ENCODE data around the gene PLD3. TPM values are rescaled to one million over a fixed set of nuclear protein-coding genes. Genes with fewer than 3 reads are reported as not detected.
A peak's percentile ranks its signal among the peaks of the same experiment; 100 is the strongest.

Gene PLD3
- total RNA-seq, 1 donor from 2014 or later, result 1,227 TPM

- no peak for DNase-seq
- no peaks in the 10 kb centered on the region for H3K36me3 Mint-ChIP-seq (ENCODE audit: unreplicated experiment)
- no peak for TF ChIP-seq CTCF (IDR thresholded peaks at IDR 0.05; ENCODE audit: partially characterized antibody, unreplicated experiment)
- H3K4me3 Mint-ChIP-seq (ENCODE audit: unreplicated experiment), result peak overlapping the region; percentile 18
- peak overlapping the region; percentile 49 for H3K27ac Mint-ChIP-seq (ENCODE audit: unreplicated experiment)
- H3K9me3 Mint-ChIP-seq (ENCODE audit: unreplicated experiment), result peaks cover 8% of the 10 kb centered on the region
- peaks cover 22% of the 10 kb centered on the region for H3K4me1 Mint-ChIP-seq (ENCODE audit: low read depth, unreplicated experiment)
- peaks cover 11% of the 10 kb centered on the region for H3K27me3 Mint-ChIP-seq (ENCODE audit: unreplicated experiment)
Measured at GRCh38 chr19:40422748-40423566, 74.5 kb downstream of the PLD3 start.

GRCh38 chr19:40423938-40424337 lies 75.4 kb downstream of the PLD3 start:
- H3K36me3 Mint-ChIP-seq (ENCODE audit: unreplicated experiment), result no peaks in the 10 kb centered on the region
- no peak overlapping the region for H3K27ac Mint-ChIP-seq (ENCODE audit: unreplicated experiment)
- no peak for DNase-seq
- H3K27me3 Mint-ChIP-seq (ENCODE audit: unreplicated experiment), result peaks cover 10% of the 10 kb centered on the region
- H3K4me1 Mint-ChIP-seq (ENCODE audit: low read depth, unreplicated experiment), result peaks cover 20% of the 10 kb centered on the region
- H3K4me3 Mint-ChIP-seq (ENCODE audit: unreplicated experiment), result no peak overlapping the region
- no peak for TF ChIP-seq CTCF (IDR thresholded peaks at IDR 0.05; ENCODE audit: partially characterized antibody, unreplicated experiment)
- peaks cover 8% of the 10 kb centered on the region for H3K9me3 Mint-ChIP-seq (ENCODE audit: unreplicated experiment)

- Mint-ChIP-seq H3K27ac (ENCODE audit: unreplicated experiment) (peak overlapping the region; percentile 67), H3K4me3 (ENCODE audit: unreplicated experiment) (peak overlapping the region; percentile 89), H3K27me3 (ENCODE audit: unreplicated experiment) (peaks cover 8% of the 10 kb centered on the region), H3K36me3 (ENCODE audit: unreplicated experiment) (no peaks in the 10 kb centered on the region), H3K9me3 (ENCODE audit: unreplicated experiment) (peaks cover 8% of the 10 kb centered on the region), H3K4me1 (ENCODE audit: low read depth, unreplicated experiment) (peaks cover 11% of the 10 kb centered on the region)
- DNase-seq, result no peak
- no peak for TF ChIP-seq CTCF (IDR thresholded peaks at IDR 0.05; ENCODE audit: partially characterized antibody, unreplicated experiment)
Measured at GRCh38 chr19:40424637-40425449, 76.3 kb downstream of the PLD3 start.

- no peaks in the 10 kb centered on the region for H3K36me3 Mint-ChIP-seq (ENCODE audit: unreplicated experiment)
- H3K4me3 Mint-ChIP-seq (ENCODE audit: unreplicated experiment), result peak within 1 kb of the TSS; percentile 94
Measured at GRCh38 chr19:40425450-40426287, 77.2 kb downstream of the PLD3 start, which contains the start of gene SERTAD1. SERTAD1 (minus strand) TSS chr19:40425992; CDS start chr19:40423546, 2,446 bp downstream.

More at GRCh38 chr19:40425450-40426287, 77.2 kb downstream of the PLD3 start, which contains the start of gene SERTAD1:
- Mint-ChIP-seq H3K27me3 (ENCODE audit: unreplicated experiment) (peaks cover 8% of the 10 kb centered on the region), H3K9me3 (ENCODE audit: unreplicated experiment) (peaks cover 8% of the 10 kb centered on the region), H3K4me1 (ENCODE audit: low read depth, unreplicated experiment) (peaks cover 11% of the 10 kb centered on the region), H3K27ac (ENCODE audit: unreplicated experiment) (peak within 1 kb of the TSS; percentile 81)
- TF ChIP-seq CTCF (IDR thresholded peaks at IDR 0.05; ENCODE audit: partially characterized antibody, unreplicated experiment), result peak; percentile 96
- peak; percentile 100 for DNase-seq

Small RNA genes within 50 kb of the gene (microRNA-seq; reads per million reads assigned to microRNA genes)
- 31.7 reads per million, percentile 63 among the genes with 10 or more reads in this experiment for gene MIR6796 (ENCODE audit: unreplicated experiment)

Other genes starting within 250 kb of the PLD3 start
- gene MAP3K10, start 157.3 kb upstream of the PLD3 start, total RNA-seq (ENCODE audit: unreplicated experiment), result 66.9 TPM
- 19.5 TPM for gene TTC9B, start 130.3 kb upstream of the PLD3 start, total RNA-seq (ENCODE audit: unreplicated experiment)
- 2.3 TPM for gene CCNP, start 122.0 kb upstream of the PLD3 start, total RNA-seq (ENCODE audit: unreplicated experiment)
- 197 TPM for gene AKT2, start 63.4 kb upstream of the PLD3 start, total RNA-seq (ENCODE audit: unreplicated experiment)
- 25.8 TPM for gene C19orf47, start 298 bp upstream of the PLD3 start, total RNA-seq (ENCODE audit: unreplicated experiment)
- gene HIPK4, start 41.5 kb downstream of the PLD3 start, total RNA-seq (ENCODE audit: unreplicated experiment), result not detected
- gene PRX, start 64.7 kb downstream of the PLD3 start, total RNA-seq (ENCODE audit: unreplicated experiment), result 4.7 TPM
- gene SERTAD1, start 77.3 kb downstream of the PLD3 start, total RNA-seq (ENCODE audit: unreplicated experiment), result 3.6 TPM
- gene SERTAD3, start 95.6 kb downstream of the PLD3 start, total RNA-seq (ENCODE audit: unreplicated experiment), result 30.1 TPM
- gene BLVRB, start 117.0 kb downstream of the PLD3 start, total RNA-seq (ENCODE audit: unreplicated experiment), result 7.2 TPM
- 161 TPM for gene SPTBN4, start 118.3 kb downstream of the PLD3 start, total RNA-seq (ENCODE audit: unreplicated experiment)
- 170 TPM for gene SHKBP1, start 228.2 kb downstream of the PLD3 start, total RNA-seq (ENCODE audit: unreplicated experiment)